ENCODE data around the gene ABCA2.

Gene ABCA2

GRCh38 chr9:137017791-137018497 is 10.1 kb downstream of the ABCA2 start:
- Histone ChIP-seq H3K4me3 (ENCODE audit: low read depth, low read length) (no peak overlapping the region), H3K79me2 (no peaks in the 10 kb centered on the region), H2AFZ (no peak overlapping the region), H3K4me2 (ENCODE audit: low read length) (no peak overlapping the region), H3K27me3 (ENCODE audit: control insufficient read depth, insufficient read depth, low read length) (no peaks in the 10 kb centered on the region), H3K27ac (no peak overlapping the region), H3K4me1 (no peaks in the 10 kb centered on the region), H3K9me3 (ENCODE audit: control insufficient read depth, low read length) (no peaks in the 10 kb centered on the region), H3K9ac (no peak overlapping the region), H3K36me3 (ENCODE audit: control insufficient read depth, insufficient read depth, low read length) (no peaks in the 10 kb centered on the region)
- TF ChIP-seq CTCF (IDR thresholded peaks at IDR 0.05): no peak

- no peaks in the 10 kb centered on the region for H3K36me3 ChIP-seq (ENCODE audit: control insufficient read depth, insufficient read depth, low read length)
- no peak overlapping the region for H3K4me2 ChIP-seq (ENCODE audit: low read length)
- no peak overlapping the region for H3K4me3 ChIP-seq (ENCODE audit: low read depth, low read length)
- H3K27ac ChIP-seq: no peak overlapping the region
- TF ChIP-seq CTCF (IDR thresholded peaks at IDR 0.05): no peak
- H2AFZ ChIP-seq: no peak overlapping the region
- H3K27me3 ChIP-seq (ENCODE audit: control insufficient read depth, insufficient read depth, low read length): no peaks in the 10 kb centered on the region
- no peaks in the 10 kb centered on the region for H3K9me3 ChIP-seq (ENCODE audit: control insufficient read depth, low read length)
- H3K9ac ChIP-seq: no peak overlapping the region
- no peaks in the 10 kb centered on the region for H3K4me1 ChIP-seq
- no peaks in the 10 kb centered on the region for H3K79me2 ChIP-seq
These were observed 11.0 kb downstream of the ABCA2 start for GRCh38 chr9:137017071-137017470.

GRCh38 chr9:137016436-137016835 is 11.6 kb downstream of the ABCA2 start:
- H3K36me3 ChIP-seq (ENCODE audit: control insufficient read depth, insufficient read depth, low read length): no peaks in the 10 kb centered on the region
- H3K27me3 ChIP-seq (ENCODE audit: control insufficient read depth, insufficient read depth, low read length): no peaks in the 10 kb centered on the region
- no peaks in the 10 kb centered on the region for H3K9me3 ChIP-seq (ENCODE audit: control insufficient read depth, low read length)
- TF ChIP-seq CTCF (IDR thresholded peaks at IDR 0.05): no peak
- H2AFZ ChIP-seq: no peak overlapping the region
- H3K27ac ChIP-seq: no peak overlapping the region
- H3K9ac ChIP-seq: no peak overlapping the region
- no peak overlapping the region for H3K4me2 ChIP-seq (ENCODE audit: low read length)
- H3K79me2 ChIP-seq: no peaks in the 10 kb centered on the region
- H3K4me1 ChIP-seq: no peaks in the 10 kb centered on the region
- H3K4me3 ChIP-seq (ENCODE audit: low read depth, low read length): no peak overlapping the region

DNA sequence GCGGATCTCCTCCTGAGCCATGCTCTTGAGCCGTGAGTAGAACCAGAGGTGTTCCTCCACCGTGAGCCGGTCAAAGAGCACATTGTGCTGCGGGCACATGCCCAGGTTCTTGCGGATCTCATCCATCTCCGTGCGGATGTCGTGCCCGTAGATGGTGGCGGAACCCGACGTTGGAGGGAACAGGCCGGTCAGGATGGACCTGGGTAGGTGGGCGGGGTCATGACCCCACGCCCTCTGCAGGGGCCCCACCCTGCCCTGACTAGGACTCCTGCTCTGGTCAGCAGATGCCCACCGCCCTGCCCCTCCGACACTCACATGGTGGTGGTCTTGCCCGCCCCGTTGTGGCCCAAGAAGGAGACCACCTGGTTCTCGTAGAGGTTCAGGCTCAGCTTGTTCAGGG is 12.1 kb downstream of the ABCA2 start:
- Histone ChIP-seq H3K36me3 (ENCODE audit: control insufficient read depth, insufficient read depth, low read length) (no peaks in the 10 kb centered on the region), H3K27ac (no peak overlapping the region), H3K9ac (no peak overlapping the region), H3K4me1 (no peaks in the 10 kb centered on the region), H3K4me2 (ENCODE audit: low read length) (no peak overlapping the region), H3K79me2 (no peaks in the 10 kb centered on the region), H2AFZ (no peak overlapping the region), H3K27me3 (ENCODE audit: control insufficient read depth, insufficient read depth, low read length) (no peaks in the 10 kb centered on the region), H3K9me3 (ENCODE audit: control insufficient read depth, low read length) (no peaks in the 10 kb centered on the region), H3K4me3 (ENCODE audit: low read depth, low read length) (no peak overlapping the region)
- no peak for TF ChIP-seq CTCF (IDR thresholded peaks at IDR 0.05)

GRCh38 chr9:137015540-137015930 is 12.5 kb downstream of the ABCA2 start:
- H3K4me1 ChIP-seq: no peaks in the 10 kb centered on the region
- no peaks in the 10 kb centered on the region for H3K79me2 ChIP-seq
- no peak overlapping the region for H3K4me3 ChIP-seq (ENCODE audit: low read depth, low read length)
- no peak overlapping the region for H3K27ac ChIP-seq
- H3K27me3 ChIP-seq (ENCODE audit: control insufficient read depth, insufficient read depth, low read length): no peaks in the 10 kb centered on the region
- no peak overlapping the region for H3K4me2 ChIP-seq (ENCODE audit: low read length)
- no peak overlapping the region for H2AFZ ChIP-seq
- no peak for TF ChIP-seq CTCF (IDR thresholded peaks at IDR 0.05)
- no peaks in the 10 kb centered on the region for H3K9me3 ChIP-seq (ENCODE audit: control insufficient read depth, low read length)
- no peak overlapping the region for H3K9ac ChIP-seq
- H3K36me3 ChIP-seq (ENCODE audit: control insufficient read depth, insufficient read depth, low read length): no peaks in the 10 kb centered on the region

Data from parathyroid adenoma (tissue), 2 donors.